ENCODE results near the gene CPT1B. TPM values are rescaled to one million over a fixed set of nuclear protein-coding genes. Genes with fewer than 3 reads are reported as not detected.
A peak's percentile ranks its signal among the peaks of the same experiment; 100 is the strongest.

Gene CPT1B
- total and polyA plus RNA-seq, 2 donors (not counting 1 experiment from before 2014, with no cell fraction given): 55.0 to 109 TPM

DNA sequence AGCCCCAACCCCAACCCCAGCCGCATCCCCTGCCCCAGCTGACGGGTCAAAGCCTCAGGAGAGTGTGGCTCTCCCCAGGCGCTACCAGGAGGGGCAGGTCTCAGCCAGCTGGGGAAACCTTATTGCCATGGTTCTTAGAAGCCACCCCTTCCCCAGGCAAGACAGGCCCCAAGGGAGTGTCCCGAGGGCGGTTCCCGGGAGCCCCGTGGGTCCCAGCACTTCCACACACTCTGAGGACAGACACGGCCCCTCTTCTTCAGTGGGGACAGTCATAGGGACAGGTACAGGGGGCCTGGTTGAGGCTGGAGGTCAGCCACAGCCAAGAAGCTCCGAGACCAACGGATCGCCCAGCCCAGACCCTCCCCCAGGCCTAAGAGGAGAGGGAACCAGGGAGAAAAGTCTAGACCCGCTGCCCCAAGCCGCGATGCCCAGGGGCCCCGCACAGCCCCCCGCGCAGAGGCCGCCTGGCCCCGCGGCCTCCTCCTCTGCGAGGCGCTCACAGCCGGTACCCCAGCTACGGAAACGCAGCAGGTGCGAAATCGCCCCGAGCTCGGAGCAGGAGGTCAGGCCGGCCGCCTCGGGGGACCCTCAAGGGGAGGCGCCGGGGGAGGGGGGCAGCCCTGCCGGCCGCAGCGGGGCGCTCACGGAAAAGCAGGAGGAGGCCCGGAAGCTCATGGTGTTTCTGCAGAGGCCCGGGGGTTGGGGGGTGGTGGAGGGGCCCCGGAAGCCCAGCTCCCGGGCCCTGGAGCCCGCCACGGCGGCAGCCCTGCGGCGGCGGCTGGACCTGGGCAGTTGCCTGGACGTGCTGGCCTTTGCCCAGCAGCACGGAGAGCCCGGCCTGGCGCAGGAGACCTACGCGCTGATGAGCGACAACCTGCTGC lies 29.9 kb downstream of the CPT1B start:
- TF ChIP-seq, protein P1, sequence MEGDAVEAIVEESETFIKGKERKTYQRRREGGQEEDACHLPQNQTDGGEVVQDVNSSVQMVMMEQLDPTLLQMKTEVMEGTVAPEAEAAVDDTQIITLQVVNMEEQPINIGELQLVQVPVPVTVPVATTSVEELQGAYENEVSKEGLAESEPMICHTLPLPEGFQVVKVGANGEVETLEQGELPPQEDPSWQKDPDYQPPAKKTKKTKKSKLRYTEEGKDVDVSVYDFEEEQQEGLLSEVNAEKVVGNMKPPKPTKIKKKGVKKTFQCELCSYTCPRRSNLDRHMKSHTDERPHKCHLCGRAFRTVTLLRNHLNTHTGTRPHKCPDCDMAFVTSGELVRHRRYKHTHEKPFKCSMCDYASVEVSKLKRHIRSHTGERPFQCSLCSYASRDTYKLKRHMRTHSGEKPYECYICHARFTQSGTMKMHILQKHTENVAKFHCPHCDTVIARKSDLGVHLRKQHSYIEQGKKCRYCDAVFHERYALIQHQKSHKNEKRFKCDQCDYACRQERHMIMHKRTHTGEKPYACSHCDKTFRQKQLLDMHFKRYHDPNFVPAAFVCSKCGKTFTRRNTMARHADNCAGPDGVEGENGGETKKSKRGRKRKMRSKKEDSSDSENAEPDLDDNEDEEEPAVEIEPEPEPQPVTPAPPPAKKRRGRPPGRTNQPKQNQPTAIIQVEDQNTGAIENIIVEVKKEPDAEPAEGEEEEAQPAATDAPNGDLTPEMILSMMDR (IDR thresholded peaks at IDR 0.05): no peak
- TF ChIP-seq EZH2 (IDR thresholded peaks at IDR 0.05; ENCODE audit: borderline replicate concordance, insufficient read depth, low read depth, low read length, poor library complexity, severe bottlenecking): no peak
- Histone ChIP-seq H3K4me3 (ENCODE audit: control extremely low read depth in 1 of 5, extremely low read depth in 1 of 5, insufficient read depth in 1 of 5, low read depth in 2 of 5, low read length in 4 of 5) (peak overlapping the region in 4 of 5 experiments; percentile 45 to 69 (median 58)), H3K4me2 (replicated peaks; ENCODE audit: low read depth, low read length, poor library complexity, severe bottlenecking) (peak overlapping the region; percentile 98), H3K79me2 (ENCODE audit: control insufficient read depth, insufficient read depth, low read length) (peaks cover 23% of the 10 kb centered on the region), H2AFZ (ENCODE audit: insufficient read depth, low read depth, low read length, poor library complexity, severe bottlenecking) (peak overlapping the region; percentile 93), H4K20me1 (ENCODE audit: control insufficient read depth, insufficient read depth, low read length, poor library complexity, severe bottlenecking) (no peaks in the 10 kb centered on the region), H3K27me3 (replicated peaks in 1 of 4; ENCODE audit: control extremely low read depth in 1 of 4, control insufficient read depth in 3 of 4, insufficient read depth in 4 of 4, low read length in 3 of 4) (no peaks in the 10 kb centered on the region), H3K27ac (ENCODE audit: low read length in 2 of 2) (peak overlapping the region; percentile 50 to 70), H3K9ac (ENCODE audit: low read length) (peak overlapping the region; percentile 71), H3K4me1 (ENCODE audit: control insufficient read depth in 2 of 2, insufficient read depth in 2 of 2, low read length in 2 of 2) (peaks cover 32 to 43% of the 10 kb centered on the region in 2 donors), H3K36me3 (replicated peaks in 1 of 2; ENCODE audit: control extremely low read depth in 1 of 2, control insufficient read depth in 1 of 2, extremely low read depth in 1 of 2, insufficient read depth in 2 of 2, low read length in 1 of 2) (no peaks in the 10 kb centered on the region), H3K9me3 (ENCODE audit: control extremely low read depth in 1 of 3, control insufficient read depth in 2 of 3, insufficient read depth in 1 of 3, low read length in 2 of 3) (no peaks in the 10 kb centered on the region)
- ATAC-seq (ENCODE audit: low read depth) (peak; percentile 57), DNase-seq (peak; percentile 71)
- Mint-ChIP-seq H3K27me3 (no peaks in the 10 kb centered on the region), H3K9me3 (ENCODE audit: insufficient read depth) (no peaks in the 10 kb centered on the region), H3K4me3 (peak overlapping the region; percentile 56), H3K4me1 (peaks cover 29% of the 10 kb centered on the region), H3K27ac (peak overlapping the region; percentile 84)
- intact Hi-C loops (cut with micrococcal nuclease): loop anchor here (1.0 to 2.0 kb wide), 3 partner anchors 9 to 35 kb away; partner anchors contain the start of genes CHKB and SYCE3
- ChIA-PET CTCF (interaction anchor here (0.8 to 3.9 kb wide), 10 partner anchors 9 to 241 kb away, joined by 3 to 19 read pairs (median 10); partner anchors contain the start of genes CHKB, PLXNB2, SCO2 and SYCE3), POLR2A (interaction anchor here (0.6 to 2.7 kb wide), 13 partner anchors 9 to 254 kb away, joined by 4 to 23 read pairs (median 7); partner anchors contain the start of genes CHKB, LMF2, NCAPH2 and SCO2)
- WGBS (ENCODE audit: insufficient coverage): 3% methylated on average over 56 of the region's 56 CpGs
